ENCODE measurements around the gene LRRC1.

Gene LRRC1

DNA sequence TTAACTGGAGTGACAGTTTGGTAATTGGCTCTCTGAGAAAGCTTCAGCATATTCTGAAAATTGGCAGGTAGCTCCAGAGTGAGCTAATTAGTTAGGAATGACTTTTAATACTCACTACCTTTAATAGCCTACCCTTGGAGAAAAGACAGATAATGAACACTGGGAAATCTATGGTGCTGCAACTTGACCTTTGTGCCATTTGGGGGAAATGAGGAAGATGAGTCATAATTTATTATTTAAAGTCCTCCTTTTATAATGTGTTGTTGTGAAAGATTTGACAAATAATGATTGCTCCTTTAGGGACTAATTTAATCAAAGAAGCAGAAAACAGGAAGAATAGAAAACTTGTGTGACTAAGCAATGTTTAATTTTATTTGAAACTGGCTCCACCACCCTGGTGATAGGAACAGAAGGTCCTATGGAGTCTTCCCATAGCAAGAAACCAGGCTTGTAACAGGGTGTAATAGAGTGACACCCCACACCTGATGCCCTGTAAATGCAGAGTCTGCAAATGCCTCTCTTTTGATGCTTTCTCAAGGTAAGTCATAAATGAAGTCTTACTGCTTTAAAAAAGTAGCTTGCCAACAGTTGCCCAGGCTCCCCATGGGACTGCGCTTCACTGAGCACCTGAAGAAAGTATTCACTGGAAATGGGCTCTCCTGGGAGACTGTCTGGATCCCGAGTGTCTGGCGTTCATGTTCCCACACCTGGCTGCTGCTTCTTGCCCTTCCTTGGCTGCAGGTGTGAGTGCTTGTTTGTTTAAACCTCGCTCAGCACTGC, 134.4 kb downstream of the LRRC1 start:
- no peak for DNase-seq

DNA sequence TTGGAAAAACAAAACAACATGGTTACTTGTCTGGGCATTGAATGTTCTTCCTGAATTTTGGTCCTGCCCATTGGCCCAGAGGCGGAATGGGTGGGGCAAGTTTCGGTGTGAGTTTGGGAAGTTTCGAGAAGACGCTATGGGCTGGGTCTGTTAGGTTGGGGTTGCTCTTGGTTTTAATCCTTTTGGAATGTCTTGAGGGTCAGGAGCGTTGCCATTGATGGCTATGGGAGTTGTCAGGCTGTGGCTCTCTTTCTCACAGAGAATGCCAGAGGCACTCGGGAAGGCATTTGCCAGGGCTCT, 135.0 kb downstream of the LRRC1 start:
- no peak for DNase-seq

DNA sequence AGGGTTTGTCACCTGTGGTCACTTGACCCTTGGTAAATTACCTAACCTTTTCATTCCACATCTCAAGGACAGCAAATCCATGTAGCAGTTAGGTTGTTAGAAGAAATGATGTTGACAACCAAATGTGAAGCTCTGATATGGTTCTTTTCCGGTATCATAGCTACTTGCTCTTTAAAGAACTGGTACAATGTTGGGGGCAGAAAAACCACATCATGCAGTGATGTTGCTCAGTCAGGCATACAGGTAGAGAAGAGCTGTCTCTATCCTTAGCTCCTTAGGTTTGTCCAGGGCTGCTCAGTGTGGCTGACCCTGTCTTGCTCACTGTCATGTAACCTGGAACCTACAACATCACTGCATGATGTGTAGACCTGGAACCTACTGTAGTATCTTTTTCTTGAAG, 135.5 kb downstream of the LRRC1 start:
- no peak for DNase-seq

DNA sequence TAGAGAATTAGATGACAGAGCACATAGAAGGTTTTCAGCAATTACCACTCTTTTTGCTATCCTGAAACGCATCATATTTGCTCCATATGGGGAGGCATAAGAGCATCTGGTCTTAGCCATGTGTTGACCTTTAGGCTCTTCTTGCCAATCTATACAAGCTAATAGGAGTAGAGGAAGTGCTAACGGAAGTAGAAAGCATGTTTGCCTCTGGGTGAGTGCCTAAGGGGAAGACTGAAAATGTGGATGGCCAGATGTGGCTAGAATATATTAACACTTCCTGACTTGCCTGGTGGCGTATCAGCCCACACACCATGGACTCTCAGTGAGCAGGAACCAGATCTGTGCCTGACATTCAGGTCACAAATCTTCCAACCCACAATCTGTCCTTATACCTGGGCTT, 136.3 kb downstream of the LRRC1 start:
- DNase-seq = no peak

DNA sequence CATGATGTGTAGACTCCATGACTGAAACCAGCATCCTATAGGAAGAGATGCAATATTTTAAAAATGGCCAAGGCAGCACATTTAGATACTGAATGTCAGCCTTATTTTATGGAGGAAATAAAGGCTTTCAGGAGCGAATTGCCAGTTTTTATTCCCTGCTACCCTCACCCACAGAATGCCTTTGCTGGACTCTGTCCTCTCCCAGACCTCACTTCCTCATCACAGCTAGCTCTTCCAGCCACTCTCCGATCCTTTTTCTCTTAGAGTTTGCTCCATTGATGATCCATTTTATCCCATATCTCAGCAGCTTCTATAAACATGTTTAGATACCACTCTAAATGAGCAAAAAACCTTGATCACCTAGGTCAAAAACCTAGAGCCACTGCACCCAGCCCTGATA, 137.7 kb downstream of the LRRC1 start:
- DNase-seq = no peak

DNA sequence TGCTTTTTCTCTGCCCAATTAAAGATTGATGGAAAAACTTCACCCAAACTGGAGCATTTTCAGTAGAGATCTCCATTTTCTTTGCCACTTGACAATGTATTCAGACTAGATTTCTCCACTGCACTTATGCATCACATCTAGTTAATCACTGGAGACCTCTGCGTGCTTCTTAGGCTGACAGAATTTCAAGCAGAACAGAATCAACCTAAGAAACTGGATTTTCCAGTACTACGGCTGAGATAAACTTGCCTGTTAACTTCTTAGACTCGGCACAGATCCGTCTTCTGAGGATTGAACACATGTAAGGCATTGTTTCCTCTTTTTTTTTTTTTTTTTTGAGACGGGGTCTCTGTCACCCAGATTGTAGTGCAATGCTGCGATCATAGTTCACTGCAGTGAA, 139.2 kb downstream of the LRRC1 start:
- no peak for DNase-seq

DNA sequence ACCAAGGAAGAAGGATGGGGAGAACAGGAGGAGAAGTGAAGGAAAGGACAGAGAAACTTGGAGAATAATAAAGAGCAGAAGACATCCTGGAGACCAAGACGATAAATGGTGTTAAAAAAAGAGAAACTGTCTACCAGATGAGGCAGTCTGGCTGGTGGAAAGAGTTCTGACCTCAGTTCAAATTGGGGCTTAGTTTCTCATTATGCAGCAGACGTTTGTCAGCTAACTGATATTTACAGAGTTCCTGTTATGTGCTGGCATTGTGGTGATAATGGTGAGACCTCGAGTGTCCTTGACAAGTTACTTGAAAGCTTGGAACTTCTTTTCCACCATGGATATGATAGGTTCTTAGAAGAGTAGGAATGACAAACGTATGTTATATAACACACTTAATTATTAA, 142.7 kb downstream of the LRRC1 start:
- DNase-seq = no peak

DNA sequence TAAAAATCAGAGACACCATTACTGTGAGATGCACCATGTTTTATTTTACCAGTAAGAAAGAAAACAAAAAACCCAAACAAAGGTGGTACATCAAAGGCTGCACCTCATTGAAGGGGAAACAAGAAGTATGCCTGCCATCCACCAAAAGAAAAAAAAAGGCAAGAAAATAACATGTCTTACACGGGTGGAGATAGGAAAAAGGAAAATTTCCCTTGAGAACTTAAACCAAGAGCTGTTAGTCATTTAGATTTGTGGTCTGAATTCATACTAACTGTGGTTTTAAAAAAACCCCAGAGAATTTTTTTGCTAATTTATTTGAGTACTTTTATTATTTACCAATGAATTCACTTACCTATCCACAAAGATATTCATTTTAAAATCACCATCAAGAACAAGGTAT, 144.0 kb downstream of the LRRC1 start:
- DNase-seq = no peak

DNA sequence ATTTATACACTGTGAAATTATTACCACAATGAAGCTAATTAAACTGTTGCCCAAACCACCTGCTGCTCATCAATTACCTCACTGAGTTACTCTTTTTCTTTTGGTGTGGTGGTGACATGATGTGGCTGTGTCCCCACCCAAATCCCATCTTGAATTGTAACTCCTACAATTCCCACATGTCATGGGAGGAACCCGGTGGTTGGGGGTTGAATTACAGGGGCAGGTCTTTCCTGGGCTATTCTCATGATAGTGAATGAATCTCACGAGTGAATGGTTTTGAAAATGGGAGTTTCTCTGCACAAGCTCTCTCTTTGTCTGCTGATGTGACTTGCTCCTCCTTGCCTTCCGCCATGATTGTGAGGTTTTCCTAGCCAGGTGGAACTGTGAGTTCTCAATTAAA, 145.0 kb downstream of the LRRC1 start:
- no peak for DNase-seq

DNA sequence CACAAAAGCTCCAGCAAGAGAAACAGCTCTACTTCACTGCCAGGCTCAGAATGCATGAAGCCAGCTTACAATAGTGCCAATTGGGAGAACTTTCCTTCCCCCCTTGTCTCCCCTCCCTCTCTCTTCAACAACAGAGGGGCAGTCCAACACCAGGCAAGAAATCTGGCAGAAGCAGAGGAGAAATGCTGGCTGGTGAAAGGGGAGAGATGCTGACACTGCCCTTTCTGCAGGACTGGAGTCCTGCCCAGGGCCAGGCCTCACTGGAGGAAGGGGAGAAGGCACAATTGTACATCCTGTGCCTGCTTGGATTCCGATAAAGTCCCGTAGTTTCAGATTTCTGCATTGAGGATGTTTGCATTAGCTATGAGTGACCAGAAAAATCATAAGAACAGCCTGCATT, 148.6 kb downstream of the LRRC1 start:
- no peak for DNase-seq

DNA sequence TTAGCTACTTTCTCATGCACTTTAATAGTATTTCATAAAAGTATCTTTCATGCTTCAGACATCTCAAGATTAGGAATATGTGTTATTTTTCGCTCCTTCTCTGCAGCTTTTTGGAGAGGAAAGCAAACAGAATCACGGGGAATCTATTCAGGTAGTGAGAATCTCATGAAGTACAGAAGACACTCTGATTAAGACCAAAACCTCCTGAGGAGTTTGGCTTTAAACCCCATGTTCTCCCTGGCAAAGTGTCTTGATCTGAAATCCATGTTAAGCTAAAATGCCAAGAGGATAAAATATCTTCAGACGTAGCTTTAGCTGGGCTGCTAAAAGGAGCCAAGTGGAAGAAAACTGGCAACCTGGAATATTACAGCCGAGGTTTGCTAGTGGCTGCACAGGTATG, 149.3 kb downstream of the LRRC1 start:
- DNase-seq = no peak

DNA sequence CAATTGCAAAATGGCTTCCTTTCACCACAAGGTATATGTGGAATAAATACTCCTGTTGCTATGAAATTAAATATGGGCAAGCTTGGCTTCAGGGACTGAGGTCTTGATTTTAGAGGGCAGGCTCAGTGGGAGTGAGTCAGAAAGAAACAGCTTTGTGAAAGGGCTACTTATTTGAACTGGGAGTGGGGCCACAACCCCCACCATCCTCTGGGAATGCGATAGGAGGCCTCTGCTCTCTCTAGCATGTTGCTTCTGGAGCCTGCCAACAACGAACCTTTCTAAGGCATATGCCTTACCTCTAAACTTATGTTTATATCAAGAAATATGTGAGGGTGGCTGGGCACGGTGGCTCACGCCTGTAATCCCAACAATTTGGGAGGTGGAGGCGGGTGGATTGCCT, 149.7 kb downstream of the LRRC1 start:
- DNase-seq = no peak

DNA sequence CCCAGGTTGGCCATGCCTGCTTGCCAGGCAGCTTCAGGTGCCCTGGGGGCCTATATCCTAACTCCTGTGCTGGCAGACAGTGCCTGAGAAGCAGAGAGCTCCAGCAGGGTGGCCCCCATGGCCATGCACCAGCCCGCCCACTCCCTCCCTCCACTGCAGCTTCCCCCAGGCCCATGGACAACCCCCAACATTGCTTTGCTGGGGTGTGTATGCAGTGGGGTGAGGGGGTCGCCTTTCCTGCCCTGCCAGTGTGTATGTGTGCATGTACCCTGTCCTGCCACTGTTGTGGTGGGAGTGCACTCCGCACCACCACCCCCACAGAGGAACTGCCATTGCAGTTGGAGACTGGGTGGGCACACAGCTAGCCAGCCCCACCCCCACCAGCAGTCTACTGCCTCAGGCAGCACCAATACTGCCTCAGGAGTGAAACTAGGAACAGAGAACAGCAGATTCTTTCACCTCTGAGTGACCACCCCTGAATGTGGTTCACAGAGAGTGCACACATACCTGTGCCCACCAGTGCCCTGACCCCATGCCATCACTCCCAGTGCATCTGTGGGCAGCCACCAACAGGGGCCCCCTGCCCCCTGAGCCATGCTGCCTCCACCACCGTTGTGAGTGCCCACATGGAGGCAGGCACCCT, 151.1 kb downstream of the LRRC1 start:
- no peak for DNase-seq

DNA sequence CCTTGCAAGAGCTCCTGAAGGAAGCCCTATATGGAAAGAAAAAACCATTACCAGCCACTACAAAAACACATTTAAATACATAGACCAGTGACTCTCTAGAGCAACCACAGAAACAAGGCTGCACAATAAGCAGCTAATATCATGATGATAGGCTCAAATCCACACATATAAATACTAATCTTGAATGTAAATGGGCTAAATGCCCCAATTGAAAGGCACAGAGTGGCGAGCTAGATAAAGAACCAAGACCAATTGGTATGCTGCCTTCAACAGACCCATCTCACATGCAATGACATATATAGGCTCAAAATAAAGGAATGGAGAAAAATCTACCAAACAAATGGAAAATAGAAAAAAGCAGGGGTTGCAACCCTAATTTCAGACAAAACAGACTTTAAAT, 153.0 kb downstream of the LRRC1 start:
- DNase-seq = no peak

DNA sequence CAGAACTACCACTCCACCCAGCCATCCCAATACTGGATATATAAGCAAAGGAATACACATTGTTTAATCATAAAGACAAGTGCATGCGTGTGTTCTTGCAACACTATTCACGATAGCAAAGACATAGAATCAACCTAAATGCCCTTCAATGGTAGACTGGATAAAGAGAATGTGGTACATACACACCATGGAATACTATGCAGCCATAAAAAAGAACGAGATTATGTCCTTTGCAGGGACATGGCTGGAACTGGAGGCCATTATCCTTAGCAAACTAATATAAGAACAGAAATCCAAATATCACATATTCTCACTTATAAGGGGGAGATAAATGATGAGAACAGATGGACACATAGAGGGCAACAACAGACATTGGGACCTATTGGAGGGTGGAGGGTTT, 156.6 kb downstream of the LRRC1 start:
- DNase-seq = no peak

DNA sequence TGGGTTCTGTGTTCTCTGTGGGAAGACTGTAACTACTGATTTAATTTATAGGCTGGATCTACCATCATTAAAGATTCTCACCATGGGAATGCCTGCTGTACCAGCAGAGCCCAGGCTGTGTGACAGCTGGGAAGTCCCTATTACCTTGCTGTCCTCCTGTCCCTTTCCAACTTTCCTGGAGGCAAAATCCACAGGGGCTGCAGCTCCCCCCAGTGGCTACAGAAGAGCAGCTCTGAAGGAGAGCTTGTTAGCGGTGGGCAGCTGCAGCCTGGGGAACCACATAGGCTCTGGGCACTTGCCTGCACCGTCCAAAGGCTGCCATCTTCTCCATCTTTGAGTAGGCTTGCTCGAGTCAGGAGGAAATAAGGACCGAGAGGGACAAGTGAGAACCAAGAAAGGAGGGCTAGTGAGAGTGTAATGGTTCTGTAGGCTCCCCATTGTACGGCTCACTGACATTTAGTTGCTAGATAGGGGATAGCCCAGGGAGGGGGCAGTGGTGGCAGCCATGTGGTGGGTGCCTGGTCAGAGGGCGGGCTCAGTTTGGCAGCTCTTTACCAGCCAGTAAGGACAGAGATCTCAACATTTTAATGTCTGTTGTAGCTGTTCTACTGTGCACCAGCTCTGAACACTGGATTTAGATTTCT, 161.4 kb downstream of the LRRC1 start:
- no peak for DNase-seq

DNA sequence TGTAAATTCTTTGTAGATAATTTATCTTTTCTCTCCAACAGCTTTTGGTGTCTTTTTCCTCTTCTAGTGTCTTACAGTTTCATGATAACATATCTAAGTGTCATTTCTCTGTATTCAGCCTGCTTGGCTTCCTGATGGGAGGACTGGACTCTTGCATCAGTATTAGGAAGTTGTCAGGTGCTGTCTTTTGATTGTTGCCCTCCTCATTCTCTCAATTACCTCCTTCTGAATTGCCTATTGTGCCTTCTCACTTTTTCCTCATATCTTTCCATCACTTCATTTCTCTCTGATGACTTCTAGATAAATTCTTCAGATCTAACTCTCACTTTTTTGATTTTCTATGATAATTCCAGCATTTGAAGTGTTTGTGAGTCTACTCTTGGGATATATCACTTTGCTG, 162.0 kb downstream of the LRRC1 start:
- no peak for DNase-seq

DNA sequence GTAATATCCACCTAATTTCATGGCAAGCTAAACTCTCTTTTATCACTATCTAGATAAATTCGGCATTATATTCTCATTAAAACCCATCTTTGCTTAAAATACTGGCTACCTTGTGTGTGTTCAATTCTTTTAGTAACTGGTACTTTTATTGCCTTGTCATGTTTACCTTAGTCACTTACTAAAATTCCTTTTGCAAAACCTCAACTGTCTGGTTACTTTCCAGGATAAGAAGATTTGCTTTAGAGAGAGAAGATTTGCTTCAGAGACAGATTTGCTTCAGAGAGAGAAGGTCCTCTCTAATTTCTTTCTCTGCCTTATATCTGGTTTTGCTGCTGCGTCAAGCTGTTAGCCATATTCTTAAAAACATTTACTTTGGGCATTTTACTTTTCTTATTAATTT, 164.9 kb downstream of the LRRC1 start:
- no peak for DNase-seq

DNA sequence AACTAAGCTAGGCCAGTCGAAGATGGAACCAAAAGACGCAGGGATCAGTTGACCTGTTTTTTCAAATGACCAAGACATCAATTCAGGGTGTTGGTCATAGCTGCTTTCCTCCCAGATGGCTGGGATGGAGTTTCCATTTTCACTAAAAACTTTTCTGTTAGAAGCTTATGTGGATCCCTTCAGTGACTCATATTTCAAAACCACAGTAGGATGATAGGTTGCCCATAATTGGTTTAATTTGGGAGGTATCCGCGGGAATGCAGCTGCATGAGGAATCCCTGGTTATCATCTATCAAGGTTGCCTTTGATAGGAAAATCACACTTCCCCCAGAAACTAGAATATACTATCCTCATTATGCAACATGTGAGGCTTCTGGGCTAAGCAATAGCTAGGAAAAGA, 165.5 kb downstream of the LRRC1 start:
- no peak for DNase-seq

DNA sequence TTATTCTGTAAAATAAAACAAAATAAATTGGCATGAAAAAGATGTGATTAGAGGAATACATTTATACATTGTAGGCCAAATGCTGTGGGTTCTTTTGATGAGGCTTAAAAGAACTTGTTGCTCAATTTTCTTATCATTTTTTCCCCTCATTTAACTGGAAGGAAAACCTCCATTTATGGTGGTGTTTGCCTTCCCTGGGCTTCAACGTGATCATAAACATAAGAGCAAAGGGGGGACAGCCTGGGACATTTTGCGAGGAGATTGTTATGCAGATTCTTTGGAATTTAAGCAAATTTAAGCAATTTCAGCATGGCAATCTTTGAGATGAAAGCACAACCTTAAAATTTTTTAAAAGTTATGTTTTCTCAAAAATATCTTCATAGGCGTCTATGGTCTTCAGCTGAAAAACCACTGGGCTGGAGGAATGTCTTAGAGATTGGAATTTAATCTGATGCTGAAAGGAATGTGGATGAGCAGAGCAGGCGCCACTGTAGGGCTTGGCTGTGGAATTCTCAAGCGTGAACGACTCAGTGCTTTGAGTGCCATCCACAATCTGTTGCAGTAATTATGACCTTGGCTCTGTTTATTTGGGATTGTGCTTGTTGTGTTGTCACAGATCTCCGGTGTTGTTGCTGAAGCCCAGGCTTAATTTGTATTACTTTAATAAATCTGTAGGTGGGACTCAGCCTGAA, 167.0 kb downstream of the LRRC1 start:
- DNase-seq = no peak

DNA sequence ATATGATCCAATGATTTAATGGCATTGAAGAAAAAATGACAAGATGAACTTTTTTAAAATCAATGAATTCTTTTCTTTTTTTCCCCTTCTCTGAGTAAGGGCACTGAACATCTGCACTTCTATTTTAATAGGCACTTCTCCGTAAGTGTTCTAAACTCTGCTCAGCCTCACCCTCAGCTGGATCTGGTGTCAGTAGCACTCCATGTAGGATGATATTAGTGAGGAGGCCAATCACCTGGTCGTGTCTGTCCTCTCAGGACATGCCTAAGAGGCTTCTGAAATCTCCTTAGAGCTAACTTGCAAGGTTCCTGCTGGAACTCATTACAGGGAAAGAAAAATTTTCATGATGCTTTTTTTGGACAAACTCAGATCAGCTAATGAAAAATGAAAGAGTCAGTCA, 167.8 kb downstream of the LRRC1 start:
- no peak for DNase-seq

DNA sequence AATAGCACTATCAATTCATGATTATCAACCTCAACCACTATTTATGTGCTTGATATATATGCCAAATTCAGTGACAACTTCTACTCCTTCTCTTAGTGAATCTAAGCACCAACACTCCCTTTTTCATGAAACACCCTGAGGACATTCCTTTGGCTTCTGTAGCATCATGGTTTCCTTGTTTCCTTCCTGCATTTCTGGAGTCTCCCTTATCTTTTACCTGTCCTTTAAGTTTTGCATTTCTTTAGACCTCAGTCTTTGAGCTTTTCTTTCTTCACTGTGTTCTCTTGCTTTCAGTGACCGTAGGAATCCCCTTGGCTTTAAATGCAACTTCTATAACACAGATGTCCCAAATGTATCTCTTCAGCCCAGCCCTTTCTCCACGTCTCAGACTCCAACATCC, 172.6 kb downstream of the LRRC1 start:
- DNase-seq = no peak
